A673 (cell line): ENCODE data around the gene CELF5.

ENCODE experiments used
- CTCF ChIP-seq: fragments of 300-800, 200-600 bp; sonication (generic); conservative IDR thresholded peaks from 2 replicates; pipeline ENCODE4 v1.5.1; 2017; ENCODE audit warnings: low read depth, mild to moderate bottlenecking, antibody characterized with exemption, low read length, moderate library complexity, mixed read lengths
- EZH2 ChIP-seq: fragments of 200-600 bp; sonication (generic); IDR thresholded peaks from 2 replicates; pipeline ENCODE4 v1.6.1; 2017; ENCODE audit warnings: borderline replicate concordance, low read depth, mild to moderate bottlenecking, mixed read lengths, antibody characterized with exemption, low read length; ENCODE audit not compliant: poor library complexity, severe bottlenecking

GRCh38 chr19:3322199-3322978 lies 97.9 kb downstream of the CELF5 start:
- TF ChIP-seq CTCF (no peak), EZH2 (no peak)
